OCI-M2 (cell line): ENCODE measurements around the gene SULF2.

ENCODE experiments used
- DNase-seq: peaks from one replicate; lab custom pipeline; 2025; ENCODE audit not compliant: unreplicated experiment; lab: John Stamatoyannopoulos, UW

The SULF2 gene

GRCh38 chr20:47687095-47687987 lies 97.9 kb downstream of the SULF2 start:
- no peak for DNase-seq

- DNase-seq = no peak
Measured at GRCh38 chr20:47686545-47686944, 98.7 kb downstream of the SULF2 start.

GRCh38 chr20:47684306-47685080 lies 100.8 kb downstream of the SULF2 start:
- DNase-seq = no peak

GRCh38 chr20:47682916-47683315 lies 102.4 kb downstream of the SULF2 start:
- DNase-seq = no peak

- no peak for DNase-seq
Measured at GRCh38 chr20:47682028-47682783, 103.1 kb downstream of the SULF2 start.

GRCh38 chr20:47680804-47681529 lies 104.3 kb downstream of the SULF2 start:
- no peak for DNase-seq

- DNase-seq = no peak
Measured at GRCh38 chr20:47679462-47679861, 105.8 kb downstream of the SULF2 start.

GRCh38 chr20:47678536-47678935 lies 106.7 kb downstream of the SULF2 start:
- DNase-seq = no peak

- no peak for DNase-seq
Measured at GRCh38 chr20:47677635-47678453, 107.4 kb downstream of the SULF2 start.

GRCh38 chr20:47676912-47677634 lies 108.2 kb downstream of the SULF2 start:
- DNase-seq = no peak

- DNase-seq = no peak
Measured at GRCh38 chr20:47676219-47676721, 109.0 kb downstream of the SULF2 start.

- DNase-seq = no peak
Measured at GRCh38 chr20:47675190-47676142, 109.8 kb downstream of the SULF2 start.

GRCh38 chr20:47674686-47675085 lies 110.6 kb downstream of the SULF2 start:
- DNase-seq = no peak

GRCh38 chr20:47674145-47674544 lies 111.1 kb downstream of the SULF2 start:
- no peak for DNase-seq

GRCh38 chr20:47673671-47673955 lies 111.7 kb downstream of the SULF2 start:
- no peak for DNase-seq

- DNase-seq = no peak
Measured at GRCh38 chr20:47672886-47673670, 112.2 kb downstream of the SULF2 start.

GRCh38 chr20:47672166-47672565 lies 113.1 kb downstream of the SULF2 start:
- DNase-seq = no peak
